HG02981 (cell line): ENCODE measurements around the gene CPLX3.

ENCODE experiments used
- ATAC-seq: cut with Tn5 transposase; IDR thresholded peaks from one replicate; pipeline ENCODE4 v1.9.1; 2021; ENCODE audit warnings: mild to moderate bottlenecking, moderate library complexity; ENCODE audit not compliant: unreplicated experiment

The CPLX3 gene

GRCh38 chr15:74869726-74870407 is 43.4 kb downstream of the CPLX3 start:
- peak; percentile 47 for ATAC-seq

GRCh38 chr15:74870436-74871215 is 44.2 kb downstream of the CPLX3 start:
- no peak for ATAC-seq

- no peak for ATAC-seq
Measured at GRCh38 chr15:74872702-74873035, 46.2 kb downstream of the CPLX3 start.

- ATAC-seq = peak; percentile 78
Measured at GRCh38 chr15:74873036-74873755, 46.8 kb downstream of the CPLX3 start, which contains the start of gene SCAMP2. SCAMP2 (minus strand) TSS chr15:74873365; CDS start chr15:74873255, 110 bp downstream.

GRCh38 chr15:74873756-74874424 is 47.5 kb downstream of the CPLX3 start:
- peak; percentile 6 for ATAC-seq

GRCh38 chr15:74878273-74878672 is 51.8 kb downstream of the CPLX3 start:
- no peak for ATAC-seq
